Parathyroid adenoma (tissue), 2 donors: ENCODE measurements around the gene ADAP2.

Experiments used
- H2AFZ ChIP-seq: fragments of 300-600 bp; sonication (generic); one replicate; pipeline ENCODE4 v1.7.0; 2017; ENCODE audit warnings: antibody characterized with exemption, mild to moderate bottlenecking
- H3K27ac ChIP-seq: fragments of 300-600 bp; sonication (generic); one replicate; pipeline ENCODE4 v1.7.0; 2017
- H3K27me3 ChIP-seq: fragments of 300-600 bp; sonication (generic); one replicate; pipeline ENCODE4 v1.7.0; 2017; ENCODE audit warnings: low read length; ENCODE audit not compliant: control insufficient read depth, insufficient read depth
- H3K36me3 ChIP-seq: fragments of 300-600 bp; sonication (generic); one replicate; pipeline ENCODE4 v1.7.0; 2017; ENCODE audit warnings: low read length; ENCODE audit not compliant: control insufficient read depth, insufficient read depth
- H3K4me1 ChIP-seq: fragments of 300-600 bp; sonication (generic); one replicate; pipeline ENCODE4 v1.7.0; 2017; ENCODE audit warnings: control low read depth
- H3K4me2 ChIP-seq: fragments of 300-600 bp; sonication (generic); one replicate; pipeline ENCODE4 v1.7.0; 2017; ENCODE audit warnings: low read length
- H3K4me3 ChIP-seq: fragments of 300-600 bp; sonication (generic); one replicate; pipeline ENCODE4 v1.7.0; 2017; ENCODE audit warnings: low read depth, low read length
- H3K79me2 ChIP-seq: fragments of 300-600 bp; sonication (generic); one replicate; pipeline ENCODE4 v1.7.0; 2017; ENCODE audit warnings: control low read depth
- H3K9ac ChIP-seq: fragments of 300-600 bp; sonication (generic); one replicate; pipeline ENCODE4 v1.7.0; 2017; ENCODE audit warnings: mild to moderate bottlenecking
- H3K9me3 ChIP-seq: fragments of 300-600 bp; sonication (generic); one replicate; pipeline ENCODE4 v1.7.0; 2017; ENCODE audit warnings: low read length; ENCODE audit not compliant: control insufficient read depth
- TF ChIP-seq, protein P1 (sequence below): fragments of 300-600 bp; sonication (generic); IDR thresholded peaks from one replicate; pipeline ENCODE4 v1.7.0; 2017; ENCODE audit warnings: antibody characterized with exemption, mild to moderate bottlenecking
- donor health status: primary hyperparathyroidism.

Gene ADAP2

DNA sequence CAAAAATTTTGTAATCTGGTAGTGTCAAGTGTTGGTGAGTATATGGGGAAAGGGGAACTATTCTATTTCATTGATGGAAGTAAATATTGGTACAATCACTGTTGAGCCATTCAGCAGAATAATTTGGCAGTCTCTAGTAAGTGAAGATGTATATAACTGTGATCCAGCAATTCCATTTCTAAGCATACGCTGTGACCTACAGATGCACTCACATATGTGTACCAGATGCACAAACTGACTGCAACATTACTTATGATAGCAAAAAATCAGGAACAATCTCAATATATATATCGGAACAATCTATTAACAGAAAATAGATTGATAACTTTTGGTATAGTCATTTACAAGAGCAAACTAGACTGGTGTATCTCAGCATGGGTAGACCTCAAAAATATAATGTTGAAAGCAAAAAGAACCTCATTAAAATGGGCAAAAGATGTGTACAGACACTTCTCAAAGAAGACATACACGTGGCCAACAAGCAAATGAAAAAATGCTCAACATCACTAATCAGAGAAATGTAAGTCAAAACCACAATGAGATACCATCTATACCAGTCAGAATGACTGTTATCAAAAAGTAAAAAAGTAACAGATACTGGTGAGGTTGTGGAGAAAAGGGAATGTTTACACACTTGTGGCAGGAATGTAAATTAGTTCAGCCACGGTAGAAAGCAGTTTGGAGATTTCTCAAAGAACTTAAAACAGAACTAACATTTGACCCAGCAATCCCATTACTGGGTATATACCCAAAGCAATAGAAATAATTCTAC lies 20.7 kb downstream of the ADAP2 start:
- TF ChIP-seq, protein P1, sequence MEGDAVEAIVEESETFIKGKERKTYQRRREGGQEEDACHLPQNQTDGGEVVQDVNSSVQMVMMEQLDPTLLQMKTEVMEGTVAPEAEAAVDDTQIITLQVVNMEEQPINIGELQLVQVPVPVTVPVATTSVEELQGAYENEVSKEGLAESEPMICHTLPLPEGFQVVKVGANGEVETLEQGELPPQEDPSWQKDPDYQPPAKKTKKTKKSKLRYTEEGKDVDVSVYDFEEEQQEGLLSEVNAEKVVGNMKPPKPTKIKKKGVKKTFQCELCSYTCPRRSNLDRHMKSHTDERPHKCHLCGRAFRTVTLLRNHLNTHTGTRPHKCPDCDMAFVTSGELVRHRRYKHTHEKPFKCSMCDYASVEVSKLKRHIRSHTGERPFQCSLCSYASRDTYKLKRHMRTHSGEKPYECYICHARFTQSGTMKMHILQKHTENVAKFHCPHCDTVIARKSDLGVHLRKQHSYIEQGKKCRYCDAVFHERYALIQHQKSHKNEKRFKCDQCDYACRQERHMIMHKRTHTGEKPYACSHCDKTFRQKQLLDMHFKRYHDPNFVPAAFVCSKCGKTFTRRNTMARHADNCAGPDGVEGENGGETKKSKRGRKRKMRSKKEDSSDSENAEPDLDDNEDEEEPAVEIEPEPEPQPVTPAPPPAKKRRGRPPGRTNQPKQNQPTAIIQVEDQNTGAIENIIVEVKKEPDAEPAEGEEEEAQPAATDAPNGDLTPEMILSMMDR = no peak
- no peaks in the 10 kb centered on the region for H3K36me3 ChIP-seq

DNA sequence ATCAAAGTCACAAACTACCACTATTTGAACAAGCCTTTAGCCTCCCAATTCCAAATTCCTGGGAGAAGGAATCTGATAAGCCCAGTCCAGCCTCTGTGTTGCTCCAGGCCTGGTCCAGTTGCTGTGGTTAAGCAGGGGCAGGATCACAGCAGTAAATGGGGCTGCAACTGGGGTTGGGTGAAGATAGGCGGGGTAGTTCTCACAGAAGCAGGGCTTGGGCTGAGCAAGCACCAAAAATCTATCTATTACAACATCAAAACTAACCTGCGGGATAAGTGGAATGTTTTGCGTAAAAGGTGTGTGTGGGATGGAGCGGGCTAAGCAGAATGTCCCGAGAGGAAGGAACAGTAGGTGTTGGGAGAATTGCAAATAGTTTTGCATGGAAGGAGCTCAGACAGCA lies 26.1 kb downstream of the ADAP2 start:
- TF ChIP-seq, protein P1 = no peak
- H3K36me3 ChIP-seq = no peaks in the 10 kb centered on the region

More for the DNA sequence above, 20.7 kb downstream of the ADAP2 start:
- Histone ChIP-seq H3K27ac (no peak overlapping the region), H2AFZ (no peak overlapping the region), H3K4me1 (no peaks in the 10 kb centered on the region), H3K4me3 (no peak overlapping the region), H3K27me3 (no peaks in the 10 kb centered on the region), H3K9ac (no peak overlapping the region), H3K9me3 (no peaks in the 10 kb centered on the region), H3K79me2 (no peaks in the 10 kb centered on the region), H3K4me2 (no peak overlapping the region)

DNA sequence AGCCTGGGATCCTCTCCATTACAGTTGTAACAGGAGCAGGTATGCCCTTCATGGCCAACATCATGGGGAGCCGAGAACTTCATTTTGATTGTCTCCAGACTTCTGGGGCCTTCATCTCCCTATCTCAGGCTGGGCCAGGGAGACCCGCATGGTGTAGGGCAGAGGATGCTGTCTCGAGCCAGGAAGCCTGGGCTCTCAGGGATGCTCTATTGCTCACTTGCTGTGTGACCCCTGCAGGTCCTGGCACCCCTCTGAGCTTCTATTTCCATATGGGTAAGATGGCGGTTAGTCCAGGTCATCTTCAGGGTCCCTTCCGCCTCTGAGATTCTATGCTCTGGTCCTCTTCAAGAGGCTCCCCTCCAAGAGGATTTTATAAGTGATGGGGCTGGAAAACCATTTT lies 28.4 kb downstream of the ADAP2 start:
- TF ChIP-seq, protein P1 = no peak
- no peak overlapping the region for H3K4me3 ChIP-seq
- no peaks in the 10 kb centered on the region for H3K79me2 ChIP-seq
- H3K9me3 ChIP-seq = no peaks in the 10 kb centered on the region
- H3K4me2 ChIP-seq = no peak overlapping the region
- H3K4me1 ChIP-seq = peaks cover 4% of the 10 kb centered on the region
- H3K27ac ChIP-seq = peak overlapping the region; percentile 39
- no peaks in the 10 kb centered on the region for H3K36me3 ChIP-seq
- H3K9ac ChIP-seq = no peak overlapping the region
- no peaks in the 10 kb centered on the region for H3K27me3 ChIP-seq
- peak overlapping the region; percentile 40 for H2AFZ ChIP-seq

More for the DNA sequence above, 26.1 kb downstream of the ADAP2 start:
- Histone ChIP-seq H3K27me3 (no peaks in the 10 kb centered on the region), H3K4me1 (peaks cover 4% of the 10 kb centered on the region), H3K4me2 (no peak overlapping the region), H3K9ac (no peak overlapping the region), H3K27ac (no peak overlapping the region), H3K79me2 (no peaks in the 10 kb centered on the region), H3K9me3 (no peaks in the 10 kb centered on the region), H3K4me3 (no peak overlapping the region), H2AFZ (no peak overlapping the region)

DNA sequence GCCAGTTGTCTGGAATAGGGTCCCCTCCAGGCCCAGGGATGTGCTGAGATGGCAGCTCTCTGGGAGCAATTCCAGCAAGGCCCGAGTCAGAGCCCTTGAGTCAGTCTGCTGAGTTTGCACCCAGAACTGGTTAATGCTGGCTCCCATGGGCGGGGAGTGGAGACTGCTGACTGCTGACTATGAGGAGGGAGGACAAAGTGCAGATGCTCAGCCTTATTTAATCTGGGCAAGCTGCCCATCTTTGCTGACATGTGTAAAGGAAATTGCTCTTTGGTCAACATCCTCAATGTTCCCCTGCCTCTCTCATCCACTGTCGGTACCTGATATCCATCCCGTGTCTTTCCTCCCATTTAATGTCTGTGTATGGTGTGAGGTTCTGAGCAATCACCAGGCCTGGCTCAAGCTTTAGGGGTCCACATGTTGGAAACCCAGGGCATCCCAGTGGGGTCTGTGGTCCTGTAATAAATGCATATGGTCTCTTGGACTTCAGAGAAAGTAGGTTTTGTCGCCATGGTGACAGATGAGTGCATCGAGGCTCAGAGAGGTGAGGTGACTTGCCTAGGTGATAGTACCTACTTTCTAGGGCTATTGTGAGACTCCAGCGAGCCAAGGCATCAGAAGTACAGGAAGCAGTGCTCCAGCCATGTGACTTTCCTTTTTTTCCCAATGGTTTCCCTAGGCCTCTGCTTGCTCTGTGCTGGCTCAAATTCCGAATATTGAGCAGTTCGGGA lies 29.1 kb downstream of the ADAP2 start:
- Histone ChIP-seq H3K4me2 (no peak overlapping the region), H3K27me3 (no peaks in the 10 kb centered on the region), H3K27ac (peak overlapping the region; percentile 39), H3K9me3 (no peaks in the 10 kb centered on the region), H3K4me3 (no peak overlapping the region), H3K4me1 (peaks cover 4% of the 10 kb centered on the region), H3K9ac (no peak overlapping the region), H2AFZ (peak overlapping the region; percentile 40), H3K79me2 (no peaks in the 10 kb centered on the region), H3K36me3 (no peaks in the 10 kb centered on the region)
- TF ChIP-seq, protein P1 = no peak
